Brain microvascular endothelial cell (primary cell): ENCODE results near the gene ZCCHC18.
"Not testable (repeated sequence)": the region's sequence is repeated elsewhere in the genome, so short reads cannot be mapped to it uniquely, and the experiment has no call there.

Experiments
- DNase-seq: peaks from one replicate; pipeline ENCODE4 v3.0.0-alpha.2; 2020
- H3K27ac ChIP-seq: fragments of 250-450 bp; sonication (Bioruptor Pico); 2 replicates; pipeline ENCODE4 v1.5.1; 2020; ENCODE audit warnings: mild to moderate bottlenecking, moderate library complexity
- H3K27me3 ChIP-seq: fragments of 250-450 bp; sonication (Bioruptor Pico); replicated peaks from 2 replicates; pipeline ENCODE4 v1.5.1; 2020; ENCODE audit warnings: mild to moderate bottlenecking
- H3K36me3 ChIP-seq: fragments of 250-450 bp; sonication (Bioruptor Pico); replicated peaks from 2 replicates; pipeline ENCODE4 v1.5.1; 2020; ENCODE audit warnings: mild to moderate bottlenecking
- H3K4me3 ChIP-seq: 2 replicates; pipeline ENCODE4 v1.5.1; 2011; ENCODE audit warnings: low read depth, mild to moderate bottlenecking, control low read depth, low read length, moderate library complexity
- CTCF ChIP-seq: IDR thresholded peaks from 2 replicates; pipeline ENCODE4 v1.5.1; 2011; ENCODE audit warnings: low read depth, mild to moderate bottlenecking, moderate library complexity, low read length, control low read depth, inconsistent platforms; ENCODE audit errors: missing control alignments
- in situ Hi-C: cut with HindIII; loops from 2 replicates; pipeline ENCODE4 v1.10.0; 2017; ENCODE audit warnings: low sequenced_read_pairs, low pct_ligation_motif_present

Gene ZCCHC18

GRCh38 chrX:104112326-104112951 is at the start of gene ZCCHC18:
ZCCHC18 (plus strand) TSS chrX:104112523; CDS start chrX:104114112, 1,589 bp downstream.
- Histone ChIP-seq H3K36me3 (no peaks in the 10 kb centered on the region), H3K4me3 (peak within 1 kb of the TSS; percentile 65), H3K27ac (peak within 1 kb of the TSS; percentile 20), H3K27me3 (no peaks in the 10 kb centered on the region)
- TF ChIP-seq CTCF = no peak
- in situ Hi-C loops = no loop called here
- DNase-seq = peak; percentile 35

- H3K4me3 ChIP-seq, H3K27me3 ChIP-seq, DNase-seq, H3K27ac ChIP-seq, in situ Hi-C loops, H3K36me3 ChIP-seq: not testable (repeated sequence)
Observed at GRCh38 chrX:104062636-104063035, 49.7 kb upstream of the ZCCHC18 start.

- H3K27ac ChIP-seq, H3K4me3 ChIP-seq, H3K36me3 ChIP-seq, H3K27me3 ChIP-seq, in situ Hi-C loops, DNase-seq: not testable (repeated sequence)
Observed at GRCh38 chrX:104075778-104076445, 36.4 kb upstream of the ZCCHC18 start, which contains the start of gene TMSB15C. TMSB15C (minus strand) TSS chrX:104076236.

GRCh38 chrX:104077854-104078253 is 34.5 kb upstream of the ZCCHC18 start:
- H3K27ac ChIP-seq, in situ Hi-C loops, H3K36me3 ChIP-seq, H3K27me3 ChIP-seq, H3K4me3 ChIP-seq, DNase-seq: not testable (repeated sequence)

- TF ChIP-seq CTCF = no peak
- DNase-seq = no peak
- no peak overlapping the region for H3K27ac ChIP-seq
- H3K27me3 ChIP-seq = no peaks in the 10 kb centered on the region
- no peak overlapping the region for H3K4me3 ChIP-seq
- no peaks in the 10 kb centered on the region for H3K36me3 ChIP-seq
- in situ Hi-C loops = no loop called here
Observed at GRCh38 chrX:104084063-104084462, 28.3 kb upstream of the ZCCHC18 start.

- in situ Hi-C loops = no loop called here
- Histone ChIP-seq H3K27ac (no peak overlapping the region), H3K36me3 (no peaks in the 10 kb centered on the region), H3K4me3 (no peak overlapping the region), H3K27me3 (peaks cover 2% of the 10 kb centered on the region)
- no peak for TF ChIP-seq CTCF
- DNase-seq = no peak
Observed at GRCh38 chrX:104084534-104085277, 27.6 kb upstream of the ZCCHC18 start.

GRCh38 chrX:104085477-104085876 is 26.8 kb upstream of the ZCCHC18 start:
- Histone ChIP-seq H3K4me3 (no peak overlapping the region), H3K27me3 (peaks cover 2% of the 10 kb centered on the region), H3K36me3 (no peaks in the 10 kb centered on the region), H3K27ac (no peak overlapping the region)
- TF ChIP-seq CTCF = no peak
- in situ Hi-C loops = no loop called here
- no peak for DNase-seq
